GM19452 (cell line): ENCODE measurements around the gene YY2.
A peak's percentile ranks its signal among the peaks of the same experiment; 100 is the strongest.
"Not testable (repeated sequence)": the region's sequence is repeated elsewhere in the genome, so short reads cannot be mapped to it uniquely, and the experiment has no call there.

Experiments
- ATAC-seq: cut with Tn5 transposase; IDR thresholded peaks from one replicate; pipeline ENCODE4 v1.9.1; 2021; ENCODE audit not compliant: unreplicated experiment

YY2 gene

DNA sequence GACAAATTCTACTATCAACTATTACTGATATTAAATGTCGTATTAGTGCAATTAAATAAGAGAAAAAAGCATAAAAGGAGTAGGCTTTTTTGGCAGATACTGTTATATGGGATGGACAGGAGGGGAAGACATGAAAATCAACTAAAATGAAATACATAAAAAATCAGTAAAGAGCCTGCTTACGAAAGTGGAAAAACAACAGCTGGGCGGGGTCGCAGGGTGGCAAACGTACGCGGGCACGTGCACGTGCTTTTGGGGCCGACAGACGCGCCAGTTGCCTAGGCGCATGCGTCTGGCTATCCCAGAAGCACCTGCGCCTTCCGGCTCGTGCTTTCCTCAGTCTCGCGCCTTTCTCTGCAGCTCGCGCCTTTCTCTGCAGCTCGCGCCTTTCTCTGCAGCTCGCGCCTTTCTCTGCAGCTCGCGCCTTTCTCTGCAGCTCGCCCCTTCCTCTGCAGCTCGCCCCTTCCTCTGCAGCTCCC, at the start of gene YY2:
Gene YY2 (plus strand): TSS at position 51 of the 479 bp plus-strand sequence. CDS start 498 bp downstream, outside the sequence.
- ATAC-seq, result no peak

DNA sequence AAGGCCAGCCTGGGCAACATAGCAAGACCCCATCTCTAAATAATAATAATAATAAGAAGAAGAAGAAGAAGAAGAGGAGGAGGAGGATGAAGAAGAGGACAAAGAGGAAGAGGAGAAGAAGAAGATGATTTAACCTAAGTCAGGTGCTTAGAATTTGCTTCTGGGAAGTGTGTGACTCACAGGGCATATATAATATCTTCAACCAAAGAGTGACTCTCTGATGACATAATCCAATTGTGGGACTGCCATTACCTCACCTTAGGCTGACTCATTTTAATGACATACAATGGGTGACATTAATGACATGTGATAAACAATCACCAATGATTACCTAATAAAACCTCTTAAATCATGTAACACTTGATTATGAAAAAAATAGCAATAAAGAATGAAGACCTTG, 49.1 kb upstream of the YY2 start:
- ATAC-seq, result no peak

- ATAC-seq, result no peak
Observed at GRCh38 chrX:21811832-21812231, 44.0 kb upstream of the YY2 start.

DNA sequence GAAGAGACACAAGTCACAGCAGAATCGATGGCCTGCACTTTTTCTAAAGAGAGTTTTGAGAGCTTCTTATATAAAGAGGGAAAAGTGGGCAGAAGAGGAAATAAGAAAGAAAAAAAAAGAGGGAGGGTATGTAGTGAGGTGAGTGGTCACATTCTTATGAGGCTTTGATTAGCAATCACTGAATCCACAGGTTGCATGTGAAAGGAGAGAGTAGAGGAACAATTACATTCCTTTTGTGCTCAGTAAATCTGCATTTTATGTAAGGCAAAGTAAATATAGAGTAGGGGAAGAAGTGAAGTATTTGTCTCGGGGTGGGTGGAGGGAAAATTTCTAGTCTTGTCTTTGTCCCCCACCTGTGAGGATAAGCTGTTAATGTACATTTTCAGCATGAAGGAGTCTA, 43.2 kb upstream of the YY2 start:
- ATAC-seq, result no peak

DNA sequence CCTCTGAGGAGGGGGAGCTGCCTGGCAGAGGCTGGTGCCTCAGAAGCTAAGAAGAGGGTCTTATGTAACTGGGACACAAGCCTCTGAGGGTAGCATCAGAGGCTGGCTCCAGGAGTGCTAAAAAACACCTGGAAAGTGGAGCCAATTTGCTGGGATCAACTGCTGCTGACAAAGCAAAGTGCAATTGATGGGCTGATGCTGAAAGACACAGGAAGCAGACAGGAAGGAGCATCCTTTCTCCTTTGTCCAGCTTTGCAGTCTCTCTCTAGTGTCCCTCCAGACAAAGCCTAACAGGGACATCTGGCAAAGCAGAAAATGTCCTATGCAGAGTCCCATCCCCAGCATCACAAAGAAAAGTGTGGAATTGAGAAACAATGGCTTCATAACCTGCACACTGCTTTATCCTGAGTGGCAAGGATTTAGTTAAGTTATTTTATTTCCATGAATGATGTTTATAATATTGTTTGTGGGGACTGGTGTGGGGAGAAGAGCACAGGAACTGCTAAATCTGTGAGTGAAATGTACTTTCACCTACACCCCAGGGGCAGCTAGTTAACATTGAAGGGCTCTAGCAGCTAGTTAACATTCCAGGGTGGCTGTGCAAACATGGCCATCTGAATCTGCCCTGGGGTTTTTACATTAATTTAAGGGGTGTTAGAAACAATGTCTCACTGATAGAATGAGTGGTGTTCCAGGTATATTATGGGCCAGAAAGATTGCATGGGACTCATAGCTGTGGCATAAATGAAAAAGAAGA, 42.0 kb upstream of the YY2 start:
- ATAC-seq, result no peak

- ATAC-seq, result no peak
Observed at GRCh38 chrX:21816136-21816535, 39.7 kb upstream of the YY2 start.

- ATAC-seq, result not testable (repeated sequence)
Observed at GRCh38 chrX:21820170-21820569, 35.6 kb upstream of the YY2 start.

DNA sequence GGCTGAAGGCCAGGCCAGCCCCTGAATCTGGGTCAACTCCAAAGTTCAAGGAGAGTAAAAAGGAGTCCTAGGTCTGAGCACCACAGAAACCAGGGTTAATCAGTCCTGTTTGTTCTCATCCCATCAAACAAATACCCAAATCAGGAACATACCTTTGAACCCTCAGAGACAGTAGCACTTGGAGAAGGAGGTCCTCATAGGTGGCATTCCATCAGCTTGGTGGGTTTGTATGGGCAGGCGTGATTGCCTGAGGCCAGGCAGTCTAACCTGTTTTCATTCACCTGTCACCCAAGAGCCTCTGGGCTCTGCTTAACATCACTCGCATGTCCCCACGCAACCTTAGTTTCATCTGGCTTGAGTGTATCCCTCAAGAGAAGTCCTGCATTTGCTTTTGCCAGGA, 33.9 kb upstream of the YY2 start:
- no peak for ATAC-seq

GRCh38 chrX:21831496-21831895, 24.3 kb upstream of the YY2 start:
- no peak for ATAC-seq

DNA sequence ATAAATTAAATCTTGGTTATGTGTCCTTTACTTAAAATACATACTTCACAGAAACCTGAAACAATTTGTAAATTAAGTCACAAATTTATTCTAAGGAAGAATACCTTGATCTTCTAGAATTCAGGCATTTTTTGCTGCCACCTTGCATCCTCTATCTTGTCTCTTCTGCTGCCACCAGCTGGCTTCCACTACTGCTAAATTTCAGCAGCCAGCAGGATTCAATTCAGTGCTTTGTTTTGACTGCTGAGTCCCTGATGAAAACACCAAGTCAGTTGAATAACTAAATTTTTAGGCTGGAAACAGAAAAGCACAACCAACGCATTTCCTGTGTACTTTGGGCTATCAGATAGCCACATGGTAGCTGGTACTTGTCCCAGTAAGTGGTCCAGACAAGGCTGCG, 18.7 kb upstream of the YY2 start:
- ATAC-seq, result no peak

DNA sequence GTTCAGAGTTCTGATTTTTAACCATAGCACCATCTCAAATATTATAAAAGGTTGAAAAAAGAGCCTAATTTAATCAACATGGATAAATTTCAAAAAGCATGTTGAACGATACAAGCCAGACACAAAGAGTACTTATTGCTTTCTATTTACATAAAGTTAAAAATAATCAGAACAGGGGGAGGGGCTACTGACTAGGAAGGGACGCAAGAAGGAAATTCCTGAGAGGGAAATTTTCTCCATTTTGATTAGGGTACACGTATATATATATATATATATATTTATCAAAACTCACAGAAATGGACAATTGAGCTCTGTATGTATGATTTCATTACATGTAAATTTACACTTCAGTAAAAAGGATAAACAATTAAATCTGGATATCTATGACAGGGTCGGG, 16.9 kb upstream of the YY2 start:
- no peak for ATAC-seq

GRCh38 chrX:21839334-21840192, 16.2 kb upstream of the YY2 start, which contains the start of gene MBTPS2:
Gene MBTPS2 (plus strand): TSS chrX:21839617. CDS start chrX:21839735, 118 bp downstream.
- ATAC-seq, result peak; percentile 83

DNA sequence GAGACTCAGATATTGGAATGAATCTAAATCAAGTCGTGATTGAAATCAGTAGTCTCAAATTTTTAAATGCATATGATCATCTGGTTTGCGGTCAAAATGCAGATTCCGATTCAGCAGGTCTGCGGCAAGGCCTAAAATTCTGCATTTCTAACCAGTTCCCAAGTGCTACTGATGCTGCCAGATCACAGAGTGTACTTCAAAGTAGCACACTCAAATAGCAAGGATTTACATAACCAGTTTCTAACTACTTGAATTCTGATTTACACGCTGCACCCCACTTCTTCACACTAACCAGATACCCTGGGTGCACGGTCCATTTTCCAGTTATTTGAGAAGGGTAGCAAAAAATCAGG, 15.6 kb upstream of the YY2 start:
- ATAC-seq, result peak; percentile 19

DNA sequence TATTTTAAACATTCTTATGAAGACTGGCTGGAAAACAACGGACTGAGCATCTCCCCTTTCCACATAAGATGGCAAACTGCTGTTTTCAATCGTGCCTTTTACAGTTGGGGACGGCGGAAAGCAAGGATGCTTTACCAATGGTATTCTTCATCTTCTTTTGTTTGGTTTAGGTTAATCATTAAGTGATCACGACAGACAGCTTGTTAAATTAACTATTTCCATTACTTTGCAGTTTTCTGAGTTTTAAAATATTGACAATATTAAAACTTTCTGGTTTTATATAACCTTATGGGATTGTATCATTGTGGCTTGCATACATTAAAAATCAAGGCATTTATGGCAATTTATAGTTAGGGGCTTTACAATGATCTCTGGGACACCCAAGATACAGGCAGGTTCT, 12.6 kb upstream of the YY2 start:
- no peak for ATAC-seq

DNA sequence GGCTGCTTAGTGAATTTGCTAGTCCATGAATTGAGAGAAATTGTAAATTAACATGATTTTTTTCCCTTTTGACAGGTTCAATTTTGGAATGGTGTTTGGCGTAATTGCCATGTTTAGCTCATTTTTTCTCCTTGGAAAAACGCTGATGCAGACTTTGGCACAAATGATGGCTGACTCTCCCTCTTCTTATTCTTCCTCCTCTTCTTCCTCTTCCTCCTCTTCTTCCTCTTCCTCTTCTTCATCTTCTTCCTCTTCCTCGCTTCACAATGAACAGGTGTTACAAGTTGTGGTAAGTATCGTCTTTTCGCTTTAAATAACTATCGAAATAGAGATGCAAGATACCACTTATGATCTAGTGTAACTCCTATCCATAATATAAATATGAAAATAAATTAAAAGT, 10.7 kb upstream of the YY2 start:
- no peak for ATAC-seq

GRCh38 chrX:21847342-21847741, 8.4 kb upstream of the YY2 start:
- no peak for ATAC-seq

GRCh38 chrX:21853578-21853977, 2.2 kb upstream of the YY2 start:
- no peak for ATAC-seq

GRCh38 chrX:21856504-21856903, 717 bp downstream of the YY2 start:
- no peak for ATAC-seq

- no peak for ATAC-seq
Observed at GRCh38 chrX:21863241-21863640, 7.5 kb downstream of the YY2 start.

DNA sequence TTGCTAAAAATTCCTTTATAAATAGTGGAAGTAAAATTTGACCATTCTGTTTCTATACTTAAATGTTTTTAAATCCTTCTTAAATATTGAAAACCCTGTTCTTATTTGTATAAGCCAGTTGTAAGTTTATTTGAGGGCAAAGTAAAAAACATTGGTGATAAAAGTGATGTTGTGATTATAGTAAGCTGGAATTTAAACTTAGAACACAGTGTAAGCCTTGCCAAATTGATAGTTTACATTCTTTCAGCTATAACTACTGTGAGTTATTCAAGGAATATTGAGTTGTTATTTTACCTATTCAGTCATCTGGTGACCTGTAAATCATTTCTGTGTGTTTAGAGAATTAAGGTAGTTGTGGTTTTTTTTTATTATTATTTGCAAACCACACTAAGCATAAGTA, 9.6 kb downstream of the YY2 start:
- ATAC-seq, result no peak

GRCh38 chrX:21870494-21870893, 14.7 kb downstream of the YY2 start:
- ATAC-seq, result no peak
